BLaER1 treated with 17β-estradiol and CSF1 and Interleukin-3, amounts not matched to agents 10 nM and 100 nM (cell line): Measurements from ENCODE around the gene STX2.

Experiments used
- H3K27ac ChIP-seq, 11 experiments: shearing (Covaris generic); formaldehyde crosslinking; 2 replicates each; pipeline ENCODE4 v1.8.1; 2022
- H3K27me3 ChIP-seq, 11 experiments: shearing (Covaris generic); formaldehyde crosslinking; 2 replicates each; pipeline ENCODE4 v1.8.1; 2022
- H3K36me3 ChIP-seq, 11 experiments: shearing (Covaris generic); formaldehyde crosslinking; 2 replicates each; pipeline ENCODE4 v1.8.1; 2022
- H3K4me1 ChIP-seq, 10 experiments: shearing (Covaris generic); formaldehyde crosslinking; 2 replicates each; pipeline ENCODE4 v1.8.1; 2022
- H3K4me2 ChIP-seq, 11 experiments: shearing (Covaris generic); formaldehyde crosslinking; 2 replicates each; pipeline ENCODE4 v1.8.1; 2022
- H3K4me3 ChIP-seq, 10 experiments: shearing (Covaris generic); formaldehyde crosslinking; 2 replicates each; pipeline ENCODE4 v1.8.1; 2022
- H3K9ac ChIP-seq, 11 experiments: shearing (Covaris generic); formaldehyde crosslinking; 2 replicates each; pipeline ENCODE4 v1.8.1; 2022
- H3K9me3 ChIP-seq, 11 experiments: shearing (Covaris generic); formaldehyde crosslinking; replicated peaks in 1 of 11; 2 replicates each; pipeline ENCODE4 v1.8.1; 2022
- H4K20me1 ChIP-seq, 11 experiments: shearing (Covaris generic); formaldehyde crosslinking; 2 replicates each; pipeline ENCODE4 v1.8.1; 2022
- Cebpa-rat ChIP-seq, 11 experiments: shearing (Covaris generic); IDR thresholded peaks; 2 replicates each; pipeline ENCODE4 v1.8.1; 2022

The STX2 gene

DNA sequence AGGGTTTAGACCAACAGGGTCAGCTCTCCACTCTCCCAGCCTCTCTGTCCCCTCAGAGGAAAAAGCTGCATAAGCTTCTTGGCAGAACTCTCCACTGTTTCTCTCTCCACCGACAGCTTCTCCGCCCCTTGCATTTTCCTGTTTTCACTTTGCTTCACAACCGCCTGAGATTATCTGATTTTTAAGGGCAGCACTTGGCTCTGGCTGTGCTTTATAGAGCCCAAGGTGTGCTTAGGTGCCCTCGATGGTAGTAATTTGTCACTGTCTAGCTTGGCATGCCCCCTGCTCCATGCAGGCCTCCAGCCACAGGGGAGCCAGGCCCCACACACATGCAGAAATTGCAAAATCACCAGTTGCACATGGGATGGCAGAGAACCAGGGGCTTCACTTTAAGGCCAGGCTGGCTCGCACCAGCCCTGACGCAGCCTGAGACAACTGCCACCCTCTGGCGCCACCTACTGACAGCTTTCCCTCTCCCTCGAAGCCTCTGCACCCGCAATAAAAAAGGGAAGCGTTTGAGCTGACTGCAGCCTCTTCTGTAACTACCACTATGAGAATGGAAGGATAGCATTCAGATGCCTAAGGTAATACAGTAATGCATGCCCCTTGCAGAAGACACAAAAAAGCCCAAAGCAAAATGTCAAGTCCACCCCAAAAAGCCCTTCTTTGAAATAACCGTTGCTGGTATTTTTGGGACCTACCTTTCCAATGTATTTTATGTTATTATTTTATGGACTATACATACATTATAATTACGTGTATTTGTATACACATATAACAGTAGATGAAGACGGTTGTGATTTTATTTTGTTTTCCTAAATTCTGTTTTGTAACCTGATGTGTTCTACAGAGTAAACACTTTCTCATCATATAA is 90.9 kb downstream of the STX2 start:
- no peak for TF ChIP-seq Cebpa-rat (IDR thresholded peaks at IDR 0.05)

GRCh38 chr12:130746546-130746945 is 92.5 kb downstream of the STX2 start:
- Histone ChIP-seq H3K4me1 (peaks cover 0 to 3% (median 0%) of the 10 kb centered on the region in 10 experiments; a peak in 1 of 20 replicates), H4K20me1 (no peaks in the 10 kb centered on the region), H3K27ac (no peak overlapping the region), H3K36me3 (no peaks in the 10 kb centered on the region), H3K9ac (no peak overlapping the region), H3K4me3 (no peak overlapping the region), H3K9me3 (peaks cover 0 to 11% (median 4%) of the 10 kb centered on the region in 11 experiments; a peak in 15 of 22 replicates), H3K4me2 (no peak overlapping the region), H3K27me3 (no peaks in the 10 kb centered on the region)
- no peak for TF ChIP-seq Cebpa-rat (IDR thresholded peaks at IDR 0.05)

More for the DNA sequence above, 90.9 kb downstream of the STX2 start:
- Histone ChIP-seq H3K9ac (no peak overlapping the region), H3K4me1 (peaks cover 0 to 8% (median 0%) of the 10 kb centered on the region in 10 experiments; a peak in 3 of 20 replicates), H3K4me2 (0 out of 22 replicates have a peak overlapping the region, but pooled peaks of 1 of the 11 experiments have one; percentile 11), H3K4me3 (no peak overlapping the region), H3K36me3 (no peaks in the 10 kb centered on the region), H3K27me3 (no peaks in the 10 kb centered on the region), H4K20me1 (no peaks in the 10 kb centered on the region), H3K27ac (no peak overlapping the region), H3K9me3 (peaks cover 0 to 8% (median 0%) of the 10 kb centered on the region in 11 experiments; a peak in 5 of 22 replicates)

GRCh38 chr12:130745921-130746320 is 93.1 kb downstream of the STX2 start:
- Histone ChIP-seq H3K4me3 (no peak overlapping the region), H3K4me1 (0 out of 20 replicates have a peak, but pooled peaks cover 0 to 3% (median 0%) of the 10 kb centered on the region in 10 experiments), H3K27ac (no peak overlapping the region), H3K9ac (no peak overlapping the region), H3K36me3 (no peaks in the 10 kb centered on the region), H3K4me2 (no peak overlapping the region), H4K20me1 (no peaks in the 10 kb centered on the region), H3K27me3 (no peaks in the 10 kb centered on the region), H3K9me3 (peaks cover 5 to 17% (median 10%) of the 10 kb centered on the region in 11 experiments; a peak in 20 of 22 replicates)
- TF ChIP-seq Cebpa-rat (IDR thresholded peaks at IDR 0.05), result no peak

DNA sequence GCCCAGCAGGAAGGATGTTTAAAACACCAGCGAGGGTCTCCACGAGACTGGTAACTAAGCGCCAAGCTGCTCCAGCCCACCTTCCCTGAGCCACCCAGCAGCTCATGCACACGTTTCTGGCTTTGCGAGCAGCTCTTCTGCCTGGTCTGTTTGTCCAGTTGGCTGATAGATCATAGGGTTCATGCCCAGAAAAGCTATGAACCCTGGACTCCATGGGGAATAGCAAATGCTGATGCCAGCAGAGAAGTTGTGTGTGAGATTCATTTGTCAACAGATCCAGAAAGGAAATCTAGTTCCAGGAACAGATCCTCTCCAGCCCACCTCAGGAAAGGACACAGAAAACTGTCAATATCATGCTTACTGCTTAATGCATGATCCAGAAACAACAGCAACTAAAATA is 94.8 kb downstream of the STX2 start:
- H3K36me3 ChIP-seq, result no peaks in the 10 kb centered on the region
- no peak overlapping the region for H3K4me3 ChIP-seq
- no peaks in the 10 kb centered on the region for H4K20me1 ChIP-seq
- H3K9ac ChIP-seq, result no peak overlapping the region
- no peak overlapping the region for H3K27ac ChIP-seq
- 0 out of 20 replicates have a peak, but pooled peaks cover 0 to 3% (median 0%) of the 10 kb centered on the region in 10 experiments for H3K4me1 ChIP-seq
- H3K4me2 ChIP-seq, result no peak overlapping the region
- H3K9me3 ChIP-seq, result peaks cover 13 to 32% (median 24%) of the 10 kb centered on the region in 11 experiments
- H3K27me3 ChIP-seq, result no peaks in the 10 kb centered on the region
- TF ChIP-seq Cebpa-rat (IDR thresholded peaks at IDR 0.05), result no peak

DNA sequence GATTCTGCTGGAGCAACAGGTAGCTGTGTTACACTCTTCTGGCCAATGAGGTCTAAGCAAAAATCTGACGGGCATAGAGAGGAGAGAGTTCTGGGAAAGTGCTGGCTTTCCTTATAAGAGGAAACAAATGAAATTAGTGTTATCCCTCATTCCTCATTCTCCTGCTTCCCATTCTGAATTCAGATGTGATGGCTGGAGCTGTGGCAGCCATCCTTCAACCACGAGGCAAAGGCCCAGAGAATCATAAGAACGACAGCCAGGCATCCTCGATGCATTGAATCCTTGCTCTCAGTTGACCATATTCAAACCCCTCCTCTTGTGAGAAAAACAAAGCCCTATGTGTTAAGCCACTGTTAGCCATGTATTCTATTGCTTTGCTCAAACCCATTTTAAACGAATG is 95.4 kb downstream of the STX2 start:
- no peaks in the 10 kb centered on the region for H3K36me3 ChIP-seq
- H3K4me2 ChIP-seq, result no peak overlapping the region
- H3K4me1 ChIP-seq, result 0 out of 20 replicates have a peak, but pooled peaks cover 0 to 3% (median 0%) of the 10 kb centered on the region in 10 experiments
- no peak for TF ChIP-seq Cebpa-rat (IDR thresholded peaks at IDR 0.05)
- H3K9me3 ChIP-seq, result peaks cover 17 to 37% (median 30%) of the 10 kb centered on the region in 11 experiments
- no peak overlapping the region for H3K27ac ChIP-seq
- no peaks in the 10 kb centered on the region for H4K20me1 ChIP-seq
- H3K4me3 ChIP-seq, result no peak overlapping the region
- no peak overlapping the region for H3K9ac ChIP-seq
- no peaks in the 10 kb centered on the region for H3K27me3 ChIP-seq

- no peak for TF ChIP-seq Cebpa-rat (IDR thresholded peaks at IDR 0.05)
- H3K36me3 ChIP-seq, result no peaks in the 10 kb centered on the region
- peaks cover 19 to 39% (median 32%) of the 10 kb centered on the region in 11 experiments for H3K9me3 ChIP-seq
- no peaks in the 10 kb centered on the region for H4K20me1 ChIP-seq
- H3K4me1 ChIP-seq, result 0 out of 20 replicates have a peak, but pooled peaks cover 0 to 3% (median 0%) of the 10 kb centered on the region in 10 experiments
- no peak overlapping the region for H3K9ac ChIP-seq
- H3K4me3 ChIP-seq, result no peak overlapping the region
- no peaks in the 10 kb centered on the region for H3K27me3 ChIP-seq
- no peak overlapping the region for H3K27ac ChIP-seq
- no peak overlapping the region for H3K4me2 ChIP-seq
These were observed 95.9 kb downstream of the STX2 start for GRCh38 chr12:130743176-130743575.

DNA sequence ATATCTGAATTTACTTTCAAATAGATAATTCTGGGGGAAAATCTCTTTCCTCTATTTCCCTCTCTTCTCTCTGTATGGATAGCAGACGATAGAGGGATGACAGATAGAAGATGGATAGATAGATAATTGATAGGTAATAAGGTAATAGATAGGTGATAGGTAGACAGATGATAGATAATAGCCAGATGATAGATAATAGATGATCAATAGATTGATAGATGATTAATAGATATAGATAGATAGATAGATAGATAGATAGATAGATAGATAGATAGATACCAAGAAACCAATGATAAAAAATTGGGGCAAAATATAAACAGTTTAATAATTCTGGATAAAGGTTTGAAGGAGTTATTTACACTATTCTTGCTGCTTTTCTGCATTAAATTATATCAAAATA is 96.3 kb downstream of the STX2 start:
- TF ChIP-seq Cebpa-rat (IDR thresholded peaks at IDR 0.05), result no peak
- Histone ChIP-seq H4K20me1 (no peaks in the 10 kb centered on the region), H3K36me3 (no peaks in the 10 kb centered on the region), H3K27me3 (no peaks in the 10 kb centered on the region), H3K4me2 (no peak overlapping the region), H3K27ac (no peak overlapping the region), H3K9me3 (peaks cover 19 to 39% (median 32%) of the 10 kb centered on the region in 11 experiments), H3K9ac (no peak overlapping the region), H3K4me1 (no peaks in the 10 kb centered on the region), H3K4me3 (no peak overlapping the region)

DNA sequence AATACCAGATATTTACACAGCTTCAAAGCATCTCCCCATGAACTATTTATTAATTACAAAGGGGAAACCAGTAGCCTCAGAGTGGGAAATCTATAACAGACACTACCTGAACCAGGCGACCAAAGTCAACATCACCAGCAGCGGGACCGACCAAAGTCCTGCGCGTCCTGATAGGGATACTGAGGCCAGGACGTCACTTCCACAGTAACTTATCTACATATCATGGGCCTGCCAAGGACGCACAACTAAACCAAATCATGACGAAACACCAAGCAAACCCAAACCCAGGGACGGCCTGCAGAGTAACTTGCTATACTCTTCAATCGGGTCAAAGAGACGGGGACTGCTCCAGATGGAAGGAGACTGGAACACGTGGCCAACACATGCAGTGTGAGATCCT is 96.9 kb downstream of the STX2 start:
- no peak overlapping the region for H3K4me2 ChIP-seq
- no peak overlapping the region for H3K4me3 ChIP-seq
- H4K20me1 ChIP-seq, result no peaks in the 10 kb centered on the region
- H3K9me3 ChIP-seq, result peaks cover 19 to 39% (median 32%) of the 10 kb centered on the region in 11 experiments
- H3K36me3 ChIP-seq, result no peaks in the 10 kb centered on the region
- no peak for TF ChIP-seq Cebpa-rat (IDR thresholded peaks at IDR 0.05)
- H3K27me3 ChIP-seq, result no peaks in the 10 kb centered on the region; a peak in 1 of 22 replicates
- no peak overlapping the region for H3K27ac ChIP-seq
- no peaks in the 10 kb centered on the region for H3K4me1 ChIP-seq
- no peak overlapping the region for H3K9ac ChIP-seq
